Cerebellar cortex (tissue), 1 donor: ENCODE measurements around the gene GIT2.

ENCODE experiments used
- DNase-seq: peaks from one replicate; pipeline ENCODE4 v3.0.0-alpha.2; 2015; ENCODE audit warnings: low spot score

GIT2 gene

DNA sequence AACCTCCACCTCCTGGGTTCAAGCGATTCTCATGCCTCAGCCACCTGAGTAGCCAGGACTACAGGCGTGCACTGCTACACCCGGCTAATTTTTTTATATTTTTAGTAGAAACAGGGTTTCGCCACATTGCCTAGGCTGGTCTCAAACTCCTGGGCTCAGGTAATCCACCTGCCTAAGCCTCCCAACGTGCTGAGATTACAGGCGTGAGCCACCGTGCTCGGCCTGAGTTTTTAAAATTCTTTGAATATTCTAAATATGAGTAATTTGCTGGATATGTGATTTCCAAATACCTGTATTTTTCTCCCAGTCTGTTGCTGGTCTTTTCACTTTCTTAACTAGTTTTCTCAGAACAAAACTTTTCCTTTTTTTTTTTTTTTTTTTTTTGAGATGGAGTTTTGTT is 27.4 kb downstream of the GIT2 start:
- no peak for DNase-seq

DNA sequence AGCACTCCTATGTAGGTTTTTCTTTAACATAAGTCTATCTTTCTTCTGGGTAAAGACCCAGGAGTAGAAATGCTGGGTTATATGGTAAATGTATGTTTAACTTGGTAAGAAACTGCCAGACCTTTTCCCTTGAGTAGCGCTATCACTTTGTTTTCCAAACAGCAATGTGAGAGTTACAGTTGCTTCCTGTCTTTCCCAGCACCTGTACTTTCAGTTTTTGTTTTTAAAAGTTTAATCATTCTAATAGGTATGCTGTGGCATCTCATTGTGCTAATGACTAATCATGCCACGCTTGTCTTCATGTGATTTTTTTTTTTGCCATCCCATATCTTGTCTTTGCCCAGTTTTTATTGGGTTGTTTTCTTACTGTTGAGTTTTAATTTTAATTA is 28.1 kb downstream of the GIT2 start:
- DNase-seq = no peak

DNA sequence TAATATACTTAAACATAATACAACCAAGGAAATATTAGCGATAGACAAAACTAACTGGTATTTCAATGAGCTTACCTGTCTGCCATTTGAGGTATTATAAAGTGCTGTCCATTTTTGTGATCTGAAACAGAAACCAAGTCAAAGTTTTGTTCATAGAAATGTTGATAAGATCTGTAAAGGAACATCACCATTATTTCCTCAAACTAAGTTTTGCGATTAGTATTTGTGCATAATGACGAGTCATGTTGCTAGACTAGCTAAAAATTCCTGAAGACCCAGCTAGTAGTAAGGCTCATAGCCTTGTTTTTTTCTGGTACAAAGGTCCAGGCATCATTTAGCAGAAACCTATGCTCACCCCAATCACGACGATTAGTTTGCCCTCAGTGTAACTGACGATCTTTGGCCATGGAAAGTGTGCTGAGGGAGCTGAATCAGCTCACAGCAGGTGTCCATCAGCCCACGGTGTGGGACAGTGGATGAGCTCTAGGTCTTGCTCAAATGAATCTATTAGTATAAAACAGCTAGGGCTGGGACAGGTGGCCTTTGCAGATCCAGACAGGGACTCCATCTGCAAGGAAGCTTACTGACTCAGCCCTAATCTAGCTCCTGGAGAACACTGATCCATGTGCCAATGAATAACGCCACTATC is 28.7 kb downstream of the GIT2 start:
- no peak for DNase-seq

DNA sequence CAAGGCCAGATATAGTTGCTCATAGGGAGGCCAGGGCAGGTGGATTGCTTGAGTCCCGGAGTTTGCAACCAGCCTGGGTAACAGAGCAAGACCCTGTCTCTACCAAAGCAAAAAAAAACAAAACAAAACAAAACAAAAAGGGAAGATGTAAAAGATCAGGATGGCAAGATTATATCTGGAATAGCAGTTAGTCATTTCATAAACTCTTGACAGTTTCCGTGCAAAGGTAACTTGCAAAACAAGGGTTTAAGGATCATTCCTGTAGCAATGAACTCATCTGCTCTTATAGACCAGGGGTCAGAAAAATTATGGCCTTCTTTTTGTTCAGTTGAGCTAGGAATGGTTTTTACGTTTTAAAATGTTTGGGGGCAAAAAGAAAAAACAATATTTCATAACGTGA is 29.6 kb downstream of the GIT2 start:
- no peak for DNase-seq

DNA sequence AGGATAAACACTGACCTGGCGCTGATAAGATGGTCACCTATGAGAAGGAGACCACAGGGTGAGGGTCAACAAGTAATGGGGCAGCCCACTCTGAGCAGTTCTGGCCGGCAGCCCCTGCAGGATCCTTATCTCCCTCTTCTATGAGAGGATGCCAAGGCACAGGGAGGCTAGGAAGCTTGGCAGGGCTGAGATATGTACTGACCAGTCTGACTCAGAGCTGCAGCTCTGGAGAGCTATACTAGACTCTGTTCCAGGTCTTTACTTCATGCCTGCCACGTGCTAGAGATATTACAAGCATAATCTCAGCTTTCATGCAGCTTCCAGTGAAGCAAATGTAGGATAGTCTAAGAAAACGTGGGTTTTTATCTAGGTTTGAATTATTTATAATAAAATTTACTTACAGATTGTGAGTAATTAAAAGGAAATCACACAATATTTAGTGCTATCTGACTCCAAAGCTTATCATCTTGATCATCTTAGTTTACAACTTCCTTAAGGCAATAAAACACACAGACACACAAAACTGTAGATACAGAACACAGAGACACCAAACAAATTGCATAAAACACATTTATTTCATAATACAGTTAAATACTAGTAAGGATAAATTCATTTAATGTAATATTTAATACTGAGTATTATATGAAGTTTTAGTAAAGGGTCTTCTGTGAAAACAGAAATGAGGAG is 32.3 kb downstream of the GIT2 start:
- DNase-seq = no peak

DNA sequence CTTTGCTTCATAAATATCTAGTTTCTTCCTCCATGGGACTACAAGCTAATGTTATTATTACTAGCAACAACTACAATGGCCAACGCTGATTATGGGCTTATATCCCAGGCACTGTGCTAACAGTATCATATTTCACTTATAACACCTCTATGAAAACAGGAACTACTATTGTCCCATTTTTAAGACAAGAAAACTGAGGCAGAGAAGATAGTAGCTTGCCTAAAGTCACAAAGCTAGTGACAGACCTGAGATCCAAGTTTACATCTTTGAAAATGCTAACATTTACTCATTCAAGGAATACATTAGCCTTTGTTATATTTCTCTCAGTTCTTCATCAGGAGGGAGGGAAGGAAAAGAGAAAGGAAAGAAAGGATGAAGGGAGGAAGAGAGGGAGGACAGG is 32.8 kb downstream of the GIT2 start:
- no peak for DNase-seq

DNA sequence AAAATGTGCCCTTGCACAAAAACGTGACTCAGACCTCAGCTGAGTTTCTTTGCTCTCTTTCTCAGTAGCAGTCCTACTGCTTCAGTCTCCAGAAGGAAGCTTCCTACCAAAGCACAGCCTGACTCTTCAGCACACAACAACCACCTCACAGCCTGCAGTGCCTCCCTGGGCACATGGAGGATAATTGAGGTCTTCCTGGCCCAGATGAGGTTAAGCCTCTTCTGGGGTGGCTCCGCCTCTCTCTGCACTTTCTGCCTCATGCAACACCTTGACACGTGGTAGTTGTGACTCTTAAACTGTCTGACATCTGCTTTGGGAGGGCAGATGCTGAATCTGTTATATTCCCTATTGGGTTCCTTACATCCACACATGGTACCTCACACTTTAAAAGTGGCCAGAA is 33.8 kb downstream of the GIT2 start:
- no peak for DNase-seq

DNA sequence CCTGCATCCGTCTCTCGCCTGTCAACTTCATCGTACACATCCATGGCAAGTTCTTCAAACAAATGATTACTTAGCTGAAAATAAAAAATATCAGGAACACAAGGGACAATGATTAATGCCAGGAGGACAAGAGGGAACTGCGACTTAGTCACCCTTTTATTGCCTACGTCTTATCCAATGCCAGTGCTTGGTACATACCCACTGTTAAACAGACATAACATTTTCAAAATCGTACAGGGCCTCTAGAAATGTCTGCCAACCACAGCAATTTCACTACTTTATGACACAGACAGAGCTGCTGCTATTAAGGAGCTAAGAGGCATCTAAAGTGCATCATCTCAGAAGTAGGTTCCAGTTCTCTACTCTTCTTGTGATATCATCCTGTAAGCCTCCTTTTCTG is 34.6 kb downstream of the GIT2 start:
- no peak for DNase-seq

DNA sequence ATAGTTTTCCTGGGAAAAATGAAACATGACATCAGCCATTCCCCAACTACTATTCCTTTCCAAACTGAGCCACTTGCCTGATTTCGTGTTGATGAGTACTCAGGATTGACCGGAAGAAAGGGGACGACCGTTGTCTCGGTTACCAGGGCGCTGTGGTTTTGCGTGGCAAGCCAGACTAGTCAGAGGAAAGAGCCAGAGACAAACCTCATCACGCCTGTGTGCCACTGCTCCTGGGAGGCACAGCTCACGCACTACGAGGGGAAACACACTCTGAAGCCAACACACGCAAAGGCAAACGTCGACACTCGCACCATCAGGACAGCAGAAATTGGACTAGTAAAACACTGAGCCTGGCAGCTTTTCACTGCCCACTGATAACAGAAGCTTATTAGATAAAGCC is 35.0 kb downstream of the GIT2 start:
- DNase-seq = no peak

DNA sequence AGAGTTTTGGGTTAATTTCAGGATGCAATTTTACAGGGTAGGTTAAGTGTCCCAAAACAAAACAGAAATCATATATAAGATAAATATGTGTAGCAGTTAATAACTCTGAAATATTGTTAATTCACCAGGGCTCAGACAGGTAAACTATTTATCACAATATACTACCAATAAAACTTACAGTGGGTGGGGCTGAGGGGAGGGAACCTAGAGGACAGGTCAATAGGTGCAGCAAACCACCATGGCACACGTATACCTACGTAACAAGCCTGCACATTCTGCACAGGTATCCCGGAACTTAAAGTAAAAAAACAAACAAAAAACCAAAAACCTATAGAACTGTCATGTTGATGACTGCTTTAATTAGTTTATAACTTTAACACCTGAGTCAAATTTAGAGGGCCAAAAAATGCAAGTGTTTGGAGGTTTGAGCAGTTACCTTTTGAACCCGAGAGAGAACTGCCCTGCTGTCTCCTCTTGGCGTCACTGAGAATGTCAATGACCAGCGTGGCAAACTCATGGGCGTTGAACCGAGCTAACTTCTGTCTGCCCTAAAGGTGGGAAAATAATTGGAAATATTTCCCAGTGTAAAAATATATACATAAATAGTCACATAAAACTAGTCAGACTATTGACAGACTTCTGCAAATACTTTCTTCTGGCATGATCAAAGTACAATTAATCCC is 36.6 kb downstream of the GIT2 start:
- DNase-seq = no peak

DNA sequence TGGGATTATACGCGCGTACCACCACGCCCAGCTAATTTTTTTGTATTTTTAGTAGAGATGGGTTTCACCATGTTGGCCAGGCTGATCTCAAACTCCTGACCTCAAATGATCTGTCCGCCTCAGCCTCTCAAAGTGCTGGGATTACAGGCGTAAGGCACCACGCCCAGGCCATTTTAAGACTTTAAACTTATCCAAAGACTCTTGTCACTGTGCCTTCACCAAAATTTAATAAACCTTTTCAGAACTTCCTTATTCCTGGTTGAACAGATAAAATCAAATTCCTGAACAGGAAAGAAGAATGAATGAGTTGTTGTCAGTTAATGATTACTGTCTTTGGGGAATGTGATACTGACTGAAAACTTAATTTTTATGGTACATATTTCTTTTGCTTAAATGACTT is 37.8 kb downstream of the GIT2 start:
- no peak for DNase-seq

DNA sequence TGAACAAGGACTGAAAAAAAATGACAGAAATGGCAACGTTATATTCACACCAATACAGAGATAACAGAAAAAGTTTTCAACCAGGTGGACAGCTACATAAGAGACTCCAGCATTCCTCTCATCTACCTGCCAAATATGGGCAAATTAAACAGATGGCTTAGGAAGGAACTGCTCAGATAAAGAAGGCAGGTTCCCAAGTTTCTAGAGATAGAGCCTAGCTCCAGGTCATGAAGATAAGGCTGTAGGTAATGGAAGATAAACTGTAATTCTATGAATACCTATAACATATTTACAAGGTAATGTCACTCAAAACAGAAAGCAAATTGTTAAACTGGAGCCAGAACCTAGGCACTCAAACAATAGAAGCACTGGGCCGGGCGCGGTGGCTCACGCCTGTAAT is 42.5 kb downstream of the GIT2 start:
- peak; percentile 71 for DNase-seq

DNA sequence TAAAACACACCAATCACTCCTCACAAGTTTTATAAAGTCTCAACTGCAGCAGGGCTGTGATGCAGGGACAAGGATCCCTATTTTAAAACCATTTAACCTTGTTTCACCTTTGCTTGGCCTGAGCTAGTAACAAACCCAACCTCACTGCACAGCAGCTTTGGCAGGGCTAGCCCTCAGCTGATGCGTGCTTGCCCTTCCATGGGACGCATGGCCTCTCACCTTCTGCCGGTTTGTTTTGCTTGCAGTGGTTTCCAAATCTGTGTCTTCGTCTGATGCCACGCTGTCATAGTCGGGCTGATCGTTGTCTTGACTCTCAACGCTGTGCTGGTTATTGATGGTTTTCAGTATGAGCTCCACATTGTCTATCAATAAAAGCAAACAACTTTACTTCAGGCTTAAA is 43.3 kb downstream of the GIT2 start:
- no peak for DNase-seq

DNA sequence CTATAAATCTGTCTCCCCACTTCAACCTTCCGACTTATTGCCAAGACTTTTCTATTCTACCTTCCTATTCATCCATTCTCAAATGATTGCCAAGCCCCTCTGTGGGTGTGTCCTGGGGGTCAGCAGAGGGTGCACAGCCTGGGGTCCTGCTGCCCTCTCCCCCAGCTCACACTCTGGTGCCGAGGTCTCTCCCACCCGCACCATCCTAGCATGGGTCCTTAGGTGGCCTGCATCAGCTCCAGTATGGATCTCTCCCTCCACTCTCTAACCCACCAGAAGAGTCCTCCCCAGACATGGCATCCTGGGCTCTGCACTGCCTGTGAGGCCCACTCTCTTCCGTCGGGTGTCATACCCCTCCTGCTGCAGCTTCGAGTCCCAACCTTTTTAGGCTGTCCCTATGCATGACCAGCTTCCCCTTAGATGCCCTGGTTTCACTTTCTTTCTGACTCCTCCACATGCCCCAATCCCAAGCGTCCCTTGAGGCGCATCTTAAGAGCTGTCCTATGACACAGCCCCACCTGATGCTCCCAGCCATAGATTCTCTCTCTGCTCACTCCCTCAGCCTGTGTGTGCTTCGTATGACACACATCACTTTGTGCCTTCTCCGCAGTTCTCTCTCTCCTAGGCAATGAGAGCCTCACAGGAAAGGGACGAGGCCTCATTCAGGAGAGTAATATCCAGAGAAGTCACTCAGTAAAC is 43.9 kb downstream of the GIT2 start:
- no peak for DNase-seq

DNA sequence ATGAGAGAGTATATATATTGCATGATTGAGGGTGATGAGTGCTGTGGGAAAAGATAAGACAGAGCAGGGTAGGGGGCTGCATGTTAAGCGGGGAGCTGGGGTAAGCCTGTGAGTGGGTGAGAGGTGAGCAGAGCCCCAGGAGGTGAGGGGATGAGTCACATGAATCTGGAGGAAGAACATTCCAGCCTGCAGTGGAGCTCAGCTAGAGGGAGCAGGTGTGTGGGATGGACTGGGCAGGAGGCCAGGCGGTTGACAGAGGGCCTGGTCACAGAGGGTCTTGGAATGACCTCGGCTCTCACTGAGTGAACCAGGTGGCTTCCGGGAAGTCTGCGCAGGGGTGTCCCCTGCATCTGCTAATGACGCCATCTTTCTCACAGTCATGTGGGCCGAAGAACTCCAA is 44.4 kb downstream of the GIT2 start:
- DNase-seq = peak; percentile 90

DNA sequence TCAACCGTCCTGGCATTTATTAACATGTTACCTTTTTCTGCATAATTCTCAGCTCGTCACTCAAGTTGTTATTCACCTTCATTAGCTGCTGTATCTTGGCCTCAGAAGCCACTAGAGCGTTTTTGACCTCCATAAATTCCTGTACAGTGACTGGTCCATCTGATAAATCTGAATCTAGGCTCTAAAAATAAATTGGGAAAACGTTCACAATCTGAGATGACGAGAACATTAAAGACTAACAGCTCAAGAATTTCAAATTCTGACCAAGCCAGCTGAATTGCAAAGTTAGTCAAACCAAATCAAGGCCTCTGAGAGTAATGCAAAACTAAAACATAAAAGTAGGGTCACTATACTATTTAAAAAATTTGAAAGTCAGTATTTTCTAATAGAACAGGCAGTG is 45.0 kb downstream of the GIT2 start:
- DNase-seq = no peak

DNA sequence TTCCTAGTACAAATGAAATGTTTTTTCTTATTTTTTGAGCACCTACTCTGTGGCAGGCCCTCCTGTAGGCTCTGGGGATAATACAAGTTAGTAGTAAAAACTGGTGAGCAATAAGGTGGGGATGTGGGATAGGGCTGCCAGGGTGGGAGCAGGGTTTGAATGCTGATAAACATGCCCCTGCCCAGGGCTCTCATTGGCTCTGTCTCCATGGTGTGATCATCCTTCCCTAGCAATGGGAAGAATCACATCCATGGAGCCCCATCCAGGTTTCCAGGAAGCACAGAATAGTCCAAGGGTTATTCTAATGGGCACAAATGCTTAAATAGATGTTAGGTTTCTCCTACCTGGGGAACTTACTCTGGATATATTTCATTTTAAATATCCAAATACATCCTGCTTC is 45.5 kb downstream of the GIT2 start:
- no peak for DNase-seq

DNA sequence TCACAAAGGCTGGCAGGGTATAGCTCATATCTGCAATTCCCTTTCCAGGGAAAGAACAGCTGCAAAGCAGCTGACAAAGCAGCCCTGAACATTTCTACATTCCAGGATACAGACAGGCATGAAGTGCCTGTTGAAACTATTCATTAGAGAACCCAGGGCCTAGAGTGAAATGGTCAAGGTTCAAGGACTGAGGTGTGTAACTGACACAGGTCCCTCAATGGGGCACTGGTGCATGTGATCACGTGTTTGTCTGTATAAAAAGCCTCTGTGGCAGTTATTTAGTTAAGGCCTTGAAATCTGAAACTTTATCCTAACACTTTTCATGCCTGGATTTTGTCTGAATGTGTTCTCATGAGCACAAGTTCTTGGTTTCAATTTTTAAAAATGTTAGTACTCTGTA is 47.1 kb downstream of the GIT2 start:
- DNase-seq = no peak

DNA sequence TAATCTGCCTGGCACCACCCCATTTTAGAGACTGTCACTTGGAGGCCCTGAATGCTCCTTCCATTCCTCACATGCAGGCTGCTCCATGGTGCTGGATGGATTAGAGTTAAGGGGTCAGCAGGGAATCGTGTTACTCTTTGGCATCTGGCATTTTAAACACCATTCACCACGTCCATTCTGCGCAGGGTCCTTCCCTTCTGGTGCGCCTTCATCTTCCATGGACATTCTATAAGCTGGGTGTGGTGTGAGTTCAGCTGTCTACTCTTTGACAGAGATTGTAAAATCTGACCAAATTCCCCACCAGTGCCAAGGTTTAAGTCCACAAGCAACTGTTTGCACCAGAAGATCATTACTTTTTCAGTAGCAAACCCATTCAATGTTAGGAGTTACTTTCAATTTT is 47.8 kb downstream of the GIT2 start:
- DNase-seq = no peak

DNA sequence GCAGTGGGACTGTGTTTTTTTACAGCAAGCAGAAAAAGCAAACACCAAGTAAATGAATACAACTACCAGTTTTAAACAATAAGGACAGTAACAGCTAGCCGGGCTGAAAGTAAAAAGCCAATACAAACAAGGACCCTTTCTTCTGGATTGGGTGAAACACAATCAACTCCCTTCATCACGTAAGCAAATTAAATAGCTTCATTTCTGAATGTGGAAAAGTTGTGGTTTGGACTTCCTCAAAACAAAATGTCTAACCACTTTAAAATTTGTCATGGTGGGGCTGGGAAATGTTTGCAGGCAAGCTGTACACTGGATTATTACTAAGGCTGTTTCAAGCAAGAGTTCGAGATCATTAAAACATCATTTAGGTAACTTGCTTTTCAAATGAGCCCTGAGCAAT is 48.6 kb downstream of the GIT2 start:
- no peak for DNase-seq

DNA sequence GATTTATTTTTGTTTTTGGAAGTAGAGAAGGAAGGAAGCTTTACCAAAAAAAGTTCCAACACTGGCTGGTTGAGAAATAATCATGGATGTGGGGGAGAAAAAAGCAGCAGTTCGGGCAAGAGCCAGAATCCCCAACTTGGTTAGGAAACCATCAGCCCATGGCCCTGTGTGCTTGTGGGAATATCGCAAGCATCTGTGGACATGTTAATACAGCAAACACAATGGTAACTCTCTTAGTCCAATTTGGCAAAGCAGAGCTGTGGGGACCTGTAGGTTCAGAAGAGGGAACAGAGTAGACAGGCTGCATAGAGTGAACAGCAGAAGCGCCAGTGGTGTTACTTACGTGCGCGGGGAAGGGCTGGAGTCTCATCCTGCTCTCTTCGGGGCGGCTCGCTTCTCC is 49.3 kb downstream of the GIT2 start:
- no peak for DNase-seq

DNA sequence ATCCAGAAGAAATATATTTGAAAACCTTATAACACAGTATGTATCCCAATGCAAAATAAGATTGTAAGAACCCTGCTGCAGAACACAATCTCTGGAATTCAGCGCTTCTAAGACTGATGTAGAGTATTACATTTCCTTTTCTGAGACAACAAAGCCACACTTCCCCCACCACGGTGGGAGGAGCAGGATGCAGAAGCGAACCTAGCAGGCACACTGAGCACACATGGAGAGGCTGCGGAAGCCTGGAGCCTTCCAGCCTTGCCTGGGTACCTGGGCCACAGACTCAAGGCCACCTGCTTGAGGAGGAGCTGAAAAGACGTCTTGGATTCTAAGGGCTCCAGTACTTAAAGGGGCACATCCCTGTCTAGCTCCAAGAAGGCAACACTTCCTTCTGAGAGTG is 49.7 kb downstream of the GIT2 start:
- DNase-seq = no peak
